ENCODE results near the gene WWOX. TPM values are rescaled to one million over a fixed set of nuclear protein-coding genes. Genes with fewer than 3 reads are reported as not detected.

WWOX gene
- total RNA-seq, 2 donors from 2014 or later = 30.0 to 35.4 TPM

GRCh38 chr16:78729687-78730086, 630.2 kb downstream of the WWOX start:
- Mint-ChIP-seq H3K27me3 (ENCODE audit: insufficient read depth) (no peaks in the 10 kb centered on the region), H3K4me3 (no peak overlapping the region), H3K4me1 (peaks cover 6% of the 10 kb centered on the region), H3K36me3 (ENCODE audit: low read depth) (no peaks in the 10 kb centered on the region), H3K27ac (no peak overlapping the region), H3K9me3 (no peaks in the 10 kb centered on the region)
- Histone ChIP-seq H3K4me1 (ENCODE audit: control insufficient read depth, insufficient read depth, low read length) (no peaks in the 10 kb centered on the region), H3K9ac (ENCODE audit: extremely low read depth, low read length, poor library complexity, severe bottlenecking) (no peak overlapping the region), H3K27ac (ENCODE audit: low read depth, low read length) (no peak overlapping the region), H3K9me3 (ENCODE audit: control insufficient read depth, low read length) (no peaks in the 10 kb centered on the region), H3K4me3 (ENCODE audit: low read length) (no peak overlapping the region), H3K27me3 (ENCODE audit: control insufficient read depth, insufficient read depth, low read length, poor library complexity, severe bottlenecking) (no peaks in the 10 kb centered on the region), H3K36me3 (ENCODE audit: control insufficient read depth, insufficient read depth, low read length) (no peaks in the 10 kb centered on the region)
- TF ChIP-seq CTCF (conservative IDR thresholded peaks at IDR 0.05) = no peak
- DNase-seq = no peak
- WGBS, 2 experiments (ENCODE audit: insufficient coverage in 1 of 2, insufficient read length in 1 of 2) = 90 to 100% methylated on average over 2 of the region's 2 CpGs

- Histone ChIP-seq H3K36me3 (ENCODE audit: control insufficient read depth, insufficient read depth, low read length) (no peaks in the 10 kb centered on the region), H3K27me3 (ENCODE audit: control insufficient read depth, insufficient read depth, low read length, poor library complexity, severe bottlenecking) (no peaks in the 10 kb centered on the region), H3K4me1 (ENCODE audit: control insufficient read depth, insufficient read depth, low read length) (no peaks in the 10 kb centered on the region), H3K9me3 (ENCODE audit: control insufficient read depth, low read length) (no peaks in the 10 kb centered on the region), H3K4me3 (ENCODE audit: low read length) (no peak overlapping the region), H3K9ac (ENCODE audit: extremely low read depth, low read length, poor library complexity, severe bottlenecking) (no peak overlapping the region), H3K27ac (ENCODE audit: low read depth, low read length) (no peak overlapping the region)
- no peak overlapping the region for H3K27ac Mint-ChIP-seq
- 91 to 100% methylated on average over 1 of the region's 1 CpG for WGBS, 2 experiments (ENCODE audit: insufficient coverage in 1 of 2, insufficient read length in 1 of 2)
- H3K27me3 Mint-ChIP-seq (ENCODE audit: insufficient read depth) = no peaks in the 10 kb centered on the region
- peaks cover 6% of the 10 kb centered on the region for H3K4me1 Mint-ChIP-seq
- H3K36me3 Mint-ChIP-seq (ENCODE audit: low read depth) = no peaks in the 10 kb centered on the region
- no peak for TF ChIP-seq CTCF (conservative IDR thresholded peaks at IDR 0.05)
- H3K9me3 Mint-ChIP-seq = no peaks in the 10 kb centered on the region
- H3K4me3 Mint-ChIP-seq = no peak overlapping the region
- DNase-seq = no peak
Observed at GRCh38 chr16:78731785-78732184, 632.3 kb downstream of the WWOX start.

- H3K27ac ChIP-seq (ENCODE audit: low read depth, low read length) = no peak overlapping the region
- Mint-ChIP-seq H3K27me3 (ENCODE audit: insufficient read depth) (no peaks in the 10 kb centered on the region), H3K27ac (no peak overlapping the region), H3K9me3 (no peaks in the 10 kb centered on the region), H3K4me1 (peaks cover 6% of the 10 kb centered on the region), H3K36me3 (ENCODE audit: low read depth) (no peaks in the 10 kb centered on the region), H3K4me3 (no peak overlapping the region)
- DNase-seq = no peak
- no peak for TF ChIP-seq CTCF (conservative IDR thresholded peaks at IDR 0.05)
- no peaks in the 10 kb centered on the region for H3K9me3 ChIP-seq (ENCODE audit: control insufficient read depth, low read length)
- no peak overlapping the region for H3K4me3 ChIP-seq (ENCODE audit: low read length)
- no peaks in the 10 kb centered on the region for H3K4me1 ChIP-seq (ENCODE audit: control insufficient read depth, insufficient read depth, low read length)
- no peak overlapping the region for H3K9ac ChIP-seq (ENCODE audit: extremely low read depth, low read length, poor library complexity, severe bottlenecking)
- no peaks in the 10 kb centered on the region for H3K36me3 ChIP-seq (ENCODE audit: control insufficient read depth, insufficient read depth, low read length)
- no peaks in the 10 kb centered on the region for H3K27me3 ChIP-seq (ENCODE audit: control insufficient read depth, insufficient read depth, low read length, poor library complexity, severe bottlenecking)
- WGBS, 2 experiments (ENCODE audit: insufficient coverage in 1 of 2, insufficient read length in 1 of 2) = 91 to 93% methylated on average over 4 to 6 of the region's 7 CpGs
Observed at GRCh38 chr16:78732696-78733095, 633.2 kb downstream of the WWOX start.

Data from endodermal cell (in vitro differentiated cells).